ENCODE data around the gene TMEM204.

TMEM204 gene

GRCh38 chr16:1526608-1527555 lies 6.6 kb upstream of the TMEM204 start:
- H3K27ac Mint-ChIP-seq: peak overlapping the region; percentile 85 to 91
- no peaks in the 10 kb centered on the region for H3K27me3 Mint-ChIP-seq
- H3K4me3 Mint-ChIP-seq: peak overlapping the region; percentile 80 to 86
- H3K9me3 Mint-ChIP-seq: no peaks in the 10 kb centered on the region
- peak; percentile 34 to 40 for DNase-seq
- H3K4me1 Mint-ChIP-seq: peaks cover 28% of the 10 kb centered on the region
- peak; percentile 49 for ATAC-seq

- Mint-ChIP-seq H3K4me3 (peak overlapping the region in 1 of 2 donors; percentile 39), H3K4me1 (peaks cover 37% of the 10 kb centered on the region), H3K27me3 (no peaks in the 10 kb centered on the region), H3K9me3 (no peaks in the 10 kb centered on the region), H3K27ac (peak overlapping the region in 1 of 2 donors; percentile 78)
- no peak for DNase-seq
- ATAC-seq: no peak
These were observed 5.3 kb upstream of the TMEM204 start for GRCh38 chr16:1527836-1528811.

- Mint-ChIP-seq H3K9me3 (no peaks in the 10 kb centered on the region), H3K27ac (no peak overlapping the region), H3K4me3 (no peak overlapping the region), H3K4me1 (peaks cover 41% of the 10 kb centered on the region), H3K27me3 (no peaks in the 10 kb centered on the region)
- ATAC-seq: no peak
- no peak for DNase-seq
These were observed 4.4 kb upstream of the TMEM204 start for GRCh38 chr16:1528921-1529537.

GRCh38 chr16:1530349-1530882 lies 3.0 kb upstream of the TMEM204 start:
- Mint-ChIP-seq H3K27ac (peak overlapping the region; percentile 47 to 76), H3K4me3 (no peak overlapping the region), H3K4me1 (peaks cover 46% of the 10 kb centered on the region), H3K9me3 (no peaks in the 10 kb centered on the region), H3K27me3 (no peaks in the 10 kb centered on the region)
- ATAC-seq (no peak), DNase-seq (no peak)

DNA sequence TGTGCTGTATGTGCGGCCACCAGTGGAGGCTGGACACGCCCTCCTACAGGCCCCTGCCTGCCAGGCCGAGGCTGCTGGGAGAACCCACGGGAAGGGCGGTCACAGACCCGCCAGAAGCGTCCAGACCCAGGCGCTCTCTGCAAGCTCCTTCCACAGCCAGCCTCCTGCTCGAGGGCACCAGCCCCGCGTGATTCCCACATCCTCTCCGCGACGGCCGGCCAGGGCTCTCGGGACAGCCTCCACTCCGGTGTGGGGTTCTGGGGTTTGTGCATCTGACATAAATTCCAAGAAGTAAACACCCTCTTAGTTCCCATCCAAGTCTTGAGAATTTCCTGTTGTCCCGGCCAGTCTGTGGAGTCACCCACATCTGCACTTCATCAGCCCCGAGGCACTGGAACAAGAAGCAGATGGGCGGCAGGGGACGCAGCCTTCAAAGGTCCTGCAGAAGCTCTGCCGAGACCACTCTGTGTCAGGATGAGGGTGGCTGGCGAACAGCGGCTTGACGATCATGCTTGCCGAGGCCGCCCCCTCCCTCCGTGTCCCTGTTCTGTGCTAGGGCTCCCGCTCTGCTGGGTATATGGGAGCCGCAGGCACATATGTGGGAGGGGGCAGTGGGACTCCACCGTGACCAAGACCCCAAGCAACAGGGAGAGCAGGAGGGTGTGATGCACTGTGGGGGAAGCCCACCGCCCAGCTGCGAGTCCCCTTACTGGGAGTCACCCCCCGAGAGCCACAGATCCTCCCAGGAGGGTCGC lies 2.4 kb upstream of the TMEM204 start:
- Mint-ChIP-seq H3K4me3 (no peak overlapping the region), H3K27ac (peak overlapping the region in 1 of 2 donors; percentile 34)
- no peak for DNase-seq

DNA sequence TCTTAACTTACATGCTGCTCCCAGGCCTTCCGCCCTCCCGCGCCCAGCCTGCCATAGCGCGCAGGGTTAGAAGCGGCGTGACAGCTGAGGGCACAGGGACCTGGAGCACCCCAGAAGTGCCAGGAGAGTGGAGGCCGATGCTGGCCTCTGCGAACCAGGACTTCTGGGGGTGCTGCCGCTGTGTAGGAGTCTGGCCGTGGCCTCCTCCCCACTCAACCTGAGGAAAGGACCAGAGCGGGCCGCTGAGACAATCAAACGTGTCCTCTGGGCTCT lies 1.9 kb upstream of the TMEM204 start:
- Mint-ChIP-seq H3K4me3 (no peak overlapping the region), H3K4me1 (peaks cover 50% of the 10 kb centered on the region), H3K9me3 (no peaks in the 10 kb centered on the region), H3K27me3 (no peaks in the 10 kb centered on the region), H3K27ac (no peak overlapping the region)
- ATAC-seq (no peak), DNase-seq (no peak)

More for the DNA sequence above, 2.4 kb upstream of the TMEM204 start:
- no peak for ATAC-seq
- Mint-ChIP-seq H3K4me1 (peaks cover 47% of the 10 kb centered on the region), H3K9me3 (no peaks in the 10 kb centered on the region), H3K27me3 (no peaks in the 10 kb centered on the region)

DNA sequence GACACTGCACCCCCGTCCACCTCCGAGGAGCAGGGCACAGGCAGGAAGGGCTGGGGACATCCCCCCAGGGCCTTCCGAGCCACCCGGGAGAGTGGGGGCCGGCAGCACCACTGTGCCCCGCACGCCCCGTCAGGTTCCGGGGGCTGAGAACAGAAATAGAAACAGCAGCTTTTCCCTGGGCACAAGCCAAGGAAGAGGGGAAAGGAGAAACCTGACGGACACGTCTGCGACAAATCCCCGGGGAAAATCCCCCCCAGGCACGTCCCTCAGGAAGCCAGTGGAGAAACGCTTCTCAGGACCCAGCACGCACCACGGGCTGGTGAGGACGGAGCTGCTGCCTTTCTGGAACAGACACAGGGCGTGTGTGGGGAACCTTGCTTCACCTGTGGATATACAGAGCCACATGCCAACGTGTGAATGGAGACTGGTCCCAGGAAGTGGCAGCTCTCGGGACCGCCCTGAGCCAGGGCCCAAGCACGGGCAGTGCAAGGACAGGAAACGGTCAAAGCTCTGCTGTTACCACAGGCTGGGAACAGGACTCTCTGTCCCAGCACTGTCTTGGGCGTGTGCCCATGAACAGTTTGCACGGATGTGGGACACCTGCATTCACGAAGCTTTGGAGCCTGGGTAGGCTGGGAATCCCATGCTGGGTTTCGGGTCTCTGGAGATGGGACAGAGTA lies 1.2 kb upstream of the TMEM204 start:
- H3K4me3 Mint-ChIP-seq: peak overlapping the region in 1 of 2 donors; percentile 37
- H3K9me3 Mint-ChIP-seq: no peaks in the 10 kb centered on the region
- no peak for DNase-seq
- H3K27me3 Mint-ChIP-seq: no peaks in the 10 kb centered on the region
- peaks cover 50% of the 10 kb centered on the region for H3K4me1 Mint-ChIP-seq
- ATAC-seq: no peak
- peak overlapping the region in 1 of 2 donors; percentile 59 for H3K27ac Mint-ChIP-seq

- H3K27ac Mint-ChIP-seq: peak overlapping the region; percentile 21 to 64
These were observed 695 bp upstream of the TMEM204 start for GRCh38 chr16:1532771-1533170.

DNA sequence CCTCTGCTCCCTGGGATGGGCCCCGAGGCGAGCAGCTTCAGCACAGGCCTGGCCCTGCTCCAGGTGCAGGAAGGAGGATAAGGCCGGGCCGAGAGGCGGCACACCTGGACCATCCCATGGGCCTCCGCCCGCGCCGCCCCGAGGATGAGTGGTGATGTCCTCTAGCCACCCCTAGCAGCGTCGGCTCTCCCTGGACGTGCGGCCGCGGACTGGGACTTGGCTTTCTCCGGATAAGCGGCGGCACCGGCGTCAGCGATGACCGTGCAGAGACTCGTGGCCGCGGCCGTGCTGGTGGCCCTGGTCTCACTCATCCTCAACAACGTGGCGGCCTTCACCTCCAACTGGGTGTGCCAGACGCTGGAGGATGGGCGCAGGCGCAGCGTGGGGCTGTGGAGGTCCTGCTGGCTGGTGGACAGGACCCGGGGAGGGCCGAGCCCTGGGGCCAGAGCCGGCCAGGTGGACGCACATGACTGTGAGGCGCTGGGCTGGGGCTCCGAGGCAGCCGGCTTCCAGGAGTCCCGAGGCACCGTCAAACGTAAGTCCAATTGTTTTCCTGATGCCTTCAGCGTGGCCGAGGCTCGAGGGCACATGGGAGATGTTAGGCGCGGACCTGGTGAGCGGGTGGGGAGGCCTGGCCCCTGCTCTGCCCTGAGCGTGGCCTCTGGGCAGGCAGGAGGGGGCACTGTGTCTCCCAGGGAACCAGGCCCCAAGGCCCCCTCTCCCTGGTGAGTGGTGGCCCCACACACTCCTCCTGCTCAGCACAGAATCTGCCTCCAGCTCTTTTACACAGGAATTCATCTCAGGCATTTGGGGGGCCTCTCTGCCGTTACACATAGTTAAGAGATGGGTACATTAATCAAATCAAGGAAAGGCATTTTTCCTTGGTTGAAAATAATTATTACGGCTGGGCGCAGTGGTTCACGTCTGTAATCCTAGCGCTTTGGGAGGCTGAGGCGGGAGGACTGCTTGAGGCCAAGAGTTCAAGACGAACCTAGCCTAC lies 855 bp downstream of the TMEM204 start:
- Mint-ChIP-seq H3K9me3 (no peaks in the 10 kb centered on the region), H3K27me3 (no peaks in the 10 kb centered on the region), H3K4me3 (peak overlapping the region; percentile 91 to 96), H3K27ac (peak overlapping the region; percentile 95 to 97), H3K4me1 (peaks cover 59% of the 10 kb centered on the region)
- ATAC-seq: peak; percentile 39
- peak in 1 of 2 donors; percentile 44 for DNase-seq

More at GRCh38 chr16:1532771-1533170, 695 bp upstream of the TMEM204 start:
- peak overlapping the region in 1 of 2 donors; percentile 91 for H3K4me3 Mint-ChIP-seq
- no peaks in the 10 kb centered on the region for H3K9me3 Mint-ChIP-seq
- H3K27me3 Mint-ChIP-seq: no peaks in the 10 kb centered on the region
- DNase-seq (no peak), ATAC-seq (no peak)
- peaks cover 50% of the 10 kb centered on the region for H3K4me1 Mint-ChIP-seq

GRCh38 chr16:1535391-1536291 lies 2.2 kb downstream of the TMEM204 start:
- H3K27ac Mint-ChIP-seq: peak overlapping the region; percentile 95 to 97
- peak overlapping the region; percentile 91 to 96 for H3K4me3 Mint-ChIP-seq
- H3K9me3 Mint-ChIP-seq: no peaks in the 10 kb centered on the region
- peaks cover 70% of the 10 kb centered on the region for H3K4me1 Mint-ChIP-seq
- no peaks in the 10 kb centered on the region for H3K27me3 Mint-ChIP-seq
- peak in 1 of 2 donors; percentile 38 for DNase-seq
- peak; percentile 30 for ATAC-seq

DNA sequence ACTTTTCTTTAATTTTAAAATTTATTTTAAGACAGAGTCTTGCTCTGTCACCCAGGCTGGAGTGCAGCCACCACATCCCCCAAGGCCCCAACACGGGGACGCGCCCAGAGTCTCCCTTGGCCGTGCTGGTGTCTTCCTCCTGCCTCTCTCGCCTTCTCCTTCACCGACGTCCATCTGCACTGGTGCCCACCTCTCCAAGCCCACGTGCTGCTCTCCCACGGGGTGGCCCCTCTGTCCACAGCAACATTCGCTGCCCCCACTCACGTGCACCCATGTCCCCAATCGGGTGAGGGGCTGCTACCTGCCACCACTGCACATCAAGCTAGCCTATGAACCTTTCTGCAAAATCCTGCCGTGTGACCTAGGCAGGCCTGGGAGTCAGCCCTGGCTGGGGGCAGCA lies 3.1 kb downstream of the TMEM204 start:
- no peak for DNase-seq
- no peak for ATAC-seq
- no peaks in the 10 kb centered on the region for H3K27me3 Mint-ChIP-seq
- H3K9me3 Mint-ChIP-seq: no peaks in the 10 kb centered on the region
- H3K4me3 Mint-ChIP-seq: peak overlapping the region; percentile 91 to 96
- peaks cover 80% of the 10 kb centered on the region for H3K4me1 Mint-ChIP-seq
- peak overlapping the region; percentile 92 to 97 for H3K27ac Mint-ChIP-seq

- DNase-seq: no peak
- Mint-ChIP-seq H3K4me3 (peak overlapping the region; percentile 91 to 96), H3K27ac (peak overlapping the region; percentile 92 to 97), H3K27me3 (no peaks in the 10 kb centered on the region), H3K9me3 (no peaks in the 10 kb centered on the region), H3K4me1 (peaks cover 86% of the 10 kb centered on the region)
- no peak for ATAC-seq
These were observed 3.7 kb downstream of the TMEM204 start for GRCh38 chr16:1537138-1537577.

All from stimulated activated naive CD8-positive, alpha-beta T cell treated with anti-CD3 and anti-CD28 coated beads, Interleukin-15, amount 100 ng/mL, for 72 hours (primary cell).